Stimulated activated CD8-positive, alpha-beta memory T cell treated with anti-CD3 and anti-CD28 coated beads, Interleukin-12 subunit alpha, Interleukin-12 subunit beta, amount 100 ng/mL, for 1 hour (primary cell): ENCODE measurements around the gene ZNF324.
"Not testable (repeated sequence)": the region's sequence is repeated elsewhere in the genome, so short reads cannot be mapped to it uniquely, and the experiment has no call there.

Experiments used
- DNase-seq: peaks from one replicate; pipeline ENCODE4 v3.0.0-alpha.2; 2020; ENCODE audit warnings: low read depth

Gene ZNF324

DNA sequence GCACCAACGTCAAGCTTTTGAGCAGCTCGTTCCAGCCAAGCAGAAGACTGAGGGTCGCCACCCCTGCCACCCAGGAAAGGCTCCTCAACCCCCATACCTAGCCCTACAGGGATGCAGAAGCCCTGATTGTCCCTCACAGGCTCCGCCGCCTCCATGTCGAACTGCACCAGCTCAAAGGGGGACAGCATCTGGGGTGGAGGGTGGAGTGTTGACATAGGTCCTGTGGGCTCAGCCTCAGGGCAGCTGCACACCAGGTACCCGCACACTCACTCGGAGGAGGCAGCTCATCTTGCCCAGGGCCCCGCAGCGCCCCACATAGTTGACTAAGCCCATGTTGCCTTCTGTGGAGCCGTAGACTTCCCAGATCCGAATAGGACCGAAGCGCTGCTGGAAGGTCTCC lies 33.4 kb downstream of the ZNF324 start:
- no peak for DNase-seq

DNA sequence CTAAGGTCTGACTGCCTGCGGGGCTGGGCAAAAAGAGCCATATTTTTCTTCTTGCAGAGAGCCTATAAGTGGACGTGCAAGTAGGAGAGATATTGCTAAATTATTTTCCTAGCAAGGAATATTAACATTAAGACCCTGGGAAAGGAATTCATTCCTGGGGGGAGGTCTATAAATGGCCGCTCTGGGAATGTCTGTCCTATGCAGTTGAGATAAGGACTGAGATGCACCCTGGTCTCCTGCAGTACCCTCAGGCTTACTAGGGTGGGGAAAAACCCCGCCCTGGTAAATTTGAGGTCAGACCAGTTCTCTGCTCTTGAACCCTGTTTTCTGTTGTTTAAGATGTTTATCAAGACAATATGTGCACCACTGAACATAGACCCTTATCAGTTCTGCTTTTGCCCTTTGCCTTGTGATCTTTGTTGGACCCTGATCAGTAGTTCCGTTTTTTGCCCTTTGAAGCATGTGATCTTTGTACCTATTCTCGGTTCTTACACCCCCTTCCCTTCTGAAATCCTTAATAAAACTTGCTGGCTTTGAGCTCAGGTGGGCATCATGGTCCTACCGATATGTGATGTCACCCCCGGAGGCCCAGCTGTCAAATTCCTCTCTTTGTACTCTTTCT lies 40.8 kb downstream of the ZNF324 start:
- not testable (repeated sequence) for DNase-seq

DNA sequence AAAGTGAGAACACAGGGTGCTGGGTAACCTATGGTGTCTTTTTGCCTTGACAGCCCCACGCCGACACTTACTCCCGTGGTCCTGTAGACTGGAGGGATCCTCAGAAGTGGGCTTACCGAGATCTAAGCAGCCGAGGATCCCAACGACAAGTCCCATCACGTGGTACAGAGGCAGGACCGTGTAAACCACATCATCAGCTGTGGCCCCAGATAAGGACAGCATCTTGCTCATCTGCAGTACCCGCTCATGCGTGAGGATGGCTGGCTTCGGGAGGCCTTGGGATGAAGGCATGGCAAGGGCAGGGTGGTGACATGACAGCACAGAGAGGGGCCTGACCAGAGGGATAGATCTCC lies 42.8 kb downstream of the ZNF324 start:
- no peak for DNase-seq

DNA sequence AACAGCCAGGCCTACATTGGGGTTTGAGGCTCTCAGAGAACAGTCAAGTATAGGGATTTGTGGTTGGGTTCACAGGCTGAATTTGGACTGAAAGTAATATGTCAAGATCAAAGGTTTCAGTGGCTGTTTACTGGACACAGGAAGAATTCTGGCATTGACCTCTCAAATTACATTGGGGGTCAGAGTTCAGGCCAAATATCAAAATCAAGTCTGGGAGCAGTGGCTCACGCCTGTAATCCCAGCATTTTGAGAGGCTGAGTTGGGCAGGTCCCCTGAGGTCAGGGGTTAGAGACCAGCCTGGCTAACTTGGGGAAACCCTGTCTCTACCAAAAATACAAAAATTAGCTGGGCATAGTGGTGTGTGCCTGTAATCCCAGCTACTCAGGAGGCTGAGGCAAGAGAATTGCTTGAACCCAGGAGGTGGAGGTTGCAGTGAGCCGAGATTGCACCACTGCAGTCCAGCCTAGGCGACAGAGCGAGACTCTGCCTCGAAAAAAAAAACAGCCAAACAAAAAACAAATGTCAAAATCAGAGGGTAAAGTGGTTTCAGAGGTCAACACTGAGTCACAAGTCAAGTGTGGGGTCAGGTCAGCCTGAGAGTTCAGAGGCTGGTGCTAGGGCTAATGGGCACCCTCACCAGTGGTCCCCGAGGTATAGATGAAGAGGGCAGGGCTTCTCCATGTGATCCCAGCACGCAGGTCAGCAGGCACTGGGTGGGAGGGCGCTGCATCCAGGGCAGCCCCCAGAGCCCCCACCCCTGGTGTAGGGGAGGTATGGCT lies 43.4 kb downstream of the ZNF324 start:
- DNase-seq = no peak

DNA sequence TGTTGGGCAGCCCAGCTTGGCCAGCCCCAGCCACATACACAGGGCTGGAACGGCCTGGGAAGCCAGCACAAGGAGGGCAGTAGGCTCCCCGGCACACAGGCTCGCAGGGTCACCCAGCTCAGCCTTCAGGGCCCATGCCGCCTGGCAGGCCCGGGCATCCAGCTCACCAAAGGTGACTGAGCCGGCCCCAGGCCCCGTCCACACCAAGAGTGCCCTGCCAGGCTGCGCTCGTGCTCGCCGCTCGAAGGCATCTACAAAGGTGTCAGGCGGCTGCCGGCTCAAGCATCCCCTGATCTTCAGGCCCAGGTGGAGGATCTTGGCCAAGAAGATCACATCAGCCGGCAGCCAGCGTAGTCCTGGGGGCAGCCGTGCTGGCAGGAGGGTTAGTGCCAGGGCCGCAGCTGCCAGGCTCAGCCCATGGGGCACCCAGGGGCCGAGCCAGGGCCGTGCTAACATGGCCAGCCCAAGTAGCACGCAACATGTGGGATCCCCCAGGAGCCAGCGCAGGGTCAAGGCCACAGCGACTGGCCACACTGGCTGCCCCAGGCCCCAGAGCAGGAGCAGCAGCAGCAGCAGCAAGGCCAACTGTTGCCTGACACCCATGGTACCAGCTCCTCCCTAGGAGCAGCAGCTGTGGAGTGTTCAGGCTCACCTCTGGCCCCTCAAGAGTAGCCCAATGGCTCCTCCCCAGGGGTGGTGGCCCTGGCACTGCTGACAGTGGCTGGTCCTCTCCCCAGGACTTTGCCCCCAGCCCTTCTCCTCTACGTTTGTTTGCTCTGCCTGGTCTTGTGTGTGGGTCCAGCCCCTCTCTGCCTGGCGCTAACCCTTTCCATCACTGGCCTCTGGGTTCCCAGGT lies 44.7 kb downstream of the ZNF324 start, which contains the start of gene SLC27A5:
Gene SLC27A5, minus strand, starts transcription at position 640 of the 856 bp plus-strand sequence. Its CDS starts 37 bp downstream, at position 603.
- DNase-seq = no peak

DNA sequence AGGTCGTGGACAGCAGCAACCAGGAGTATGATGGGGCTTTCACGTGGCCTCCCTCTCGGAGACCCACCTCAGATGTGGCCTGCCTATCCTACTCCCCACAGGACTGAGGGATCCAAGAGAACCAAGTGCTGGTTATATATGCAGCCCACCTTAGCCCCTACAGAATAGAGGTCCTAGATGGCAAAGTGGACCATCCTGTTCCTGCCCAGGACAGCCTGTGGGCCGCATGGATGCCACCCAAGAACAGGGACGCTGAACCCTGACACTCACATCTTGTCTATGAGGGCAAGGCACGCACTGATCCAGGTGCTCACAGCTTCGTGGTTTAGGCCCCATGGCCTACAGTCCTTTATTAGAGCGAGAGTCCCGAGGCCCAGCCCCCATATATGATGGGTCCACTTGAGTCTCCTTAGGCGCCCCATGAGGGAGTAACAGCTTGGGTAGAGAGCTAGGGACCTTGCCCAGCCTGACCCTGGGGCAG lies 46.4 kb downstream of the ZNF324 start:
- DNase-seq = no peak

DNA sequence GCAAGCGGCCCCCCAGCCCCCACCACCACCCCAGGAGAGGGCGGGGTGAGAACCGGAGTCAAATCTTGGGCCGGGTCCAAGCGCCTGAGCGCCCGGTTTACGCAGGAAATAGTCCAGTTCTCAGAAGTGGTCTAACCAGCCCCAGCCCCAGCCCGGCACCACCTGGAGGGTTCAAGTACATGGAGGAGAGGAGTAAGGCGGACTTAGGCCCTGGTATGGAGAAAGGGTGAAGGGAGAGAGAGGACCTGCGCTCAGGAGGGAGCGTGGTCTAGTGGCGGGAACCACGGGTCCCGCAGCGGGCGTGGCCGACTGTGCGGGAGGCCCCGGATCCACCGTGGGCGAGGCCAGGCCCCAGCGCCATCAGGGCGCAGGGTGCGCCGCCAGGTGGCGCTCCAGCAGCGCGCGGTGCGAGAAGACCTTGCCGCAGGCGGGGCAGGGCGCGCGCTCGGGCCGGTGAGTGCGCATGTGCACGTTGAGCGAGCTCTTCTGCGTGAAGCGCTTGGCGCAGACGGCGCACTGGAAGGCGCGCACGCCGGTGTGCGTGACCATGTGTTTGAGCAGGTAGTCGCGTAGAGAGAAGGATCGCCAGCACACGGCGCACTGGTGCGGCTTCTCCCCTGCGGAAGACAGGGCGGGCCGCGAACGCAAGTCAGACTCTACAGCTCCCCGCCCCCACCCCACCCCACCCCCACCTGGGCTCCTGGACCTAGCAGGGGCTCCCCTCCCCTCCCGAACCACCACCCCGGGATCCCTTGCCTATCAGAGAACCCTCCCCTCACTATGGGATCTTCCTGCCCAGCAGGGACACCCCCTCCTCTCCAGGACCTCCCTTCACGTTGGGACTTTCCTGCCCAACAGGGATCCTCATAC lies 47.0 kb downstream of the ZNF324 start:
- peak; percentile 86 for DNase-seq

DNA sequence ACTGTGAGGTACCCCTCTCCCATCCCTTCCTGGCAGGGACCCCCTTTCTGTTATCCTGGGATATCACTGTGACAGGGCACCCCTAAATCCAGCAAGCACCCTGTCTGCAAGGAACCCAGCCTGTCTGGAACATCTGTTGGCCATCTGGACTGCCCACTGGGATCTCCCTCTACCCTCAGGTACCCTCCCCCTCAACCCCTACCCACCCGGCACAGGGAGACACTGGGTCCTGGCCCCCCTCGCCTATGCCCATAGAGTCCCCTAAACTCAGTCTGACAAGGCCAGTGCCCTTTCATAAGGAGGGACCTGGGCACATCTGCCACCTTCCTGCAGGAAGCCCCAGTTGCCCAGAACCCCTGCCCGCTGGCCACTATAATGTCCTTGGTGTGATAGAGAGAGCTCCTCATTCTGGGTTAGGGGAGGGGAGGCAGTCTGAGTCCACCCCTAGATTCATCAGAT lies 47.7 kb downstream of the ZNF324 start:
- no peak for DNase-seq

DNA sequence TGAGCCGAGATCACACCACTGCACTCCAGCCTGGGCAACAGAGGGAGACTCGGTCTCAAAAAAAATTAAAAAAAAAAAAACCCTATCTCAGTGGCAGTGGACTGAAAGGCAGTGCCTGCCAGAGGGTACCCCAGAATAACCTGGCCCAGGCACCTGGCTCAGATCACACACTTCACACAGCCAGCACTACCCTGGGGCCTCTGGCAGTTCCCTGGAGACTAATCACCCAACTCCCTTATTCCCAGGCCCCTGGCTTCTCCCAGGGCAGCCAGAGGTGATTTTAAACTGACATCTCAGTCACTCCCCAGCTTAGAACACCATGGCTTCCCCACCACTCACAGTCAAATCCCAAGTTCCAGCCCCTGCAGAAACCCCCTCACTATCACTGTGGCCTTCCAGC lies 48.4 kb downstream of the ZNF324 start:
- DNase-seq = no peak

DNA sequence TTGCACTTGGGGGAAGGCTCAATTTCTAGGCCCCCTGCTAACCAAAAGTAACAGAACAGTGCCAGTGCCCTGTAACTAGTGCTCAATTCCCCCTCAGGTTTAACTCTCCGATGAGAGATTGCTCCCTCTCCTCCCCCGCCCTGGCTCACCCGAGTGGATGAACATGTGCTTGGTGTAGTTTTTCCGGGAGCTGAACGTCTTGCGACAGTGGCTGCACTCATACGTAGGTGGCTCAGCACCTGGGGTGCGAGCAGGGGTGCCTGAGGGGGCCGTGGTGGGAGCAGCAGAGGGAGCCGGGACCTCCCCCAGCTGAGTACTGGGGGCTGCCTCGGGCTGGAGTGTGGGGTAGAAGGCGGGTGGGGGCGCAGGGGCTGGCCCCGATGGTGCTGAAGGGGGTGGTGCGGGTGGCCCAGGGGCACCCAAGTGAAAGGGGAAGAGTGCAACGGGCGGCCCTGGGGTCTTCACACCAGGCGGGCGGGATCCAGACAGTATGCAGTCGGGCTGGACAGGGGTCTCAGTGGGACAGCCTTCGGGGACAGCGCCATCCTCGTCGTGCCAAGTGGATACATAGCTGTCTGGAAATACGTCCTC lies 49.5 kb downstream of the ZNF324 start:
- no peak for DNase-seq

DNA sequence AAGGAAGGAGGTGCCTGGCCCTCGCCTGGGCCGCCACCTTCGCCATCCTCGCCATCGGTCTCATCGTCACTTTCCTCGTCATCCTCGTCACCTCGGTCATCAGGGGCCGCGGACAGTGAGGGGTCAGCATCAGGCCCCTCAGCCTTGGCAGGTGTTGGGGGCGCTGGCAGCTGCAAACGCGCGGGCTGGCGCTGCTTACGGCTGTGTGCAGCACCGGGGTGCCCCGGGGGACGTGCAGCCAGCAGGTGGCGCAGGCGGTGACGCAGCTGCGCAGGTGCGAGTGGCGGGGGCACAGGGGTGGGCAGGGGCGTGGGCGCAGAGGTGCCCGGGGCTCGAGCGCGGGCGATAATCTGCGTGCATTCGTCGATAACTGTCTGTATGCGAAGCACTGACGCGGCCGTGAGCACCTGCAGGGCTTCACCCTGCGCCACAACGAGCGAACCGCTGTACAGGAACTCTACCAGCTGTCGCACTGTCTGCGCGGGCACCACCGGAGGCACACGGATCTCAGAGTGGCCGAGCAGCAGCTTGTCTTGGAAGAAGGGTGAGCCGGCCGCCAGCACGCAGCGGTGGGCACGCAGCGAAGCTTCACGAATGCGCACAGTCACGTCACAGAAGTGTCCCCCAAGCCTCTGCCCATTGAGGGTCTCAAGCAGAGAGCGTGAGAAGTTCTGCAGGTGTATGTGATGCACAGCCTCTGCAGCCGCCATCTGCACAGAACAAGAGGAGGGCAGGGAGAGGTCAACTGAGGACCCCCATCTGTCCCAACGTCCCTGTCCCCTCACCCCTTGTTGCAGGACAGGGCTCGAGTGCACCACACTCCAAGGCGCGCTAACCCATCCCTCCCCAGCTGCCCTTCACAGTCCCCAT lies 50.3 kb downstream of the ZNF324 start:
- DNase-seq = no peak

DNA sequence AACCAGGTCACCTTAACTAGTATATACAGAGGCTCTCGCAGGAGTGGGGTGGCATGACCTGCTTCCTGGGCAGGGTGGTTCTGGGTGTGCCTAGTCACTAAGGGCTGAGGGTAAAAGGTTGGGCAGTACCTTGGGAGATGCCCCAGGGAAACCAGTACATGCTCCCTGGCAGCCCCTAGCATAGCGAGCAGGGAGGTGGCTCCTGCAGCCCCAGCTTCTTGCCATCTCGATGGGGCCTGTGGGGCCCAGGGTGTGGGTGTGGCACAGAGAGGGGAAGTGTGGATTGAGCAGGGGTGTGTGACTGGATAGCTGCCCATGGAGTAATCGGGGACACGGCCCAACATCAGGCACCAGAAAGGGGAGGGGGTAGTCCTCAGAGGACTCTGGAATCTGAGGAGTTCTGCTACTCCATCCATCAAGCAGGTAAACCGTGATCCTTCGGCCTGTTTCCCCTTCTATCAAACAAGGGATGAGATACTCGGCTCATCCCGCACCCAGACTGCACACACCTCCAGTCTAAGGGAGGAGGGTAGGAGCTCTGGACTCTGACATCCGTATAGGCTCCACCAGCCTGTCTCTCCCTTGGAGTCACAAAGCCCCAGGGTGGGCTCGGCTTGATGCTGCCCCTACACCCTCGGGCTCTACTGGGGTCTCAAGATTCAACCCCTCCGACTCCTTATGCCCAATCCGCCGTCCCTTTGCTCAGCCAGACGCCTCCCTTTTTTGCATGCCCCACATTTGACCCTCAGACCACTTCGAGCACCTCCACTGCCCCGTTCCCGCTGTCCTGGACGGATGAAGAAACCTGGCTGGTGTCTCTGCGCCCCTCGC lies 51.6 kb downstream of the ZNF324 start:
- no peak for DNase-seq

DNA sequence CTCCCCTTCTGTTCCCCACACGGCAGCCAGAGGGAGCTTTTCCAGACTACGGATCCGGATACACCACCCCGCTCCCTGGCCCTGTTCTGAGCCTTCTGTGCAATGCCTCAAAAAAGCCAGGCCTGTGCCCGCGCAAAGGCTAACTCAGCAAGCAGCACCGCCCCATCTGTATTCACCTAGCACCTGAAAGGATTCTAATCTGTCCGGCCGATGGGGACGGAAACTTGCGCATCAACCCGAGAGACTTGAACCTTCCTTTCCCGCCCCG lies 52.1 kb downstream of the ZNF324 start:
- DNase-seq = no peak

DNA sequence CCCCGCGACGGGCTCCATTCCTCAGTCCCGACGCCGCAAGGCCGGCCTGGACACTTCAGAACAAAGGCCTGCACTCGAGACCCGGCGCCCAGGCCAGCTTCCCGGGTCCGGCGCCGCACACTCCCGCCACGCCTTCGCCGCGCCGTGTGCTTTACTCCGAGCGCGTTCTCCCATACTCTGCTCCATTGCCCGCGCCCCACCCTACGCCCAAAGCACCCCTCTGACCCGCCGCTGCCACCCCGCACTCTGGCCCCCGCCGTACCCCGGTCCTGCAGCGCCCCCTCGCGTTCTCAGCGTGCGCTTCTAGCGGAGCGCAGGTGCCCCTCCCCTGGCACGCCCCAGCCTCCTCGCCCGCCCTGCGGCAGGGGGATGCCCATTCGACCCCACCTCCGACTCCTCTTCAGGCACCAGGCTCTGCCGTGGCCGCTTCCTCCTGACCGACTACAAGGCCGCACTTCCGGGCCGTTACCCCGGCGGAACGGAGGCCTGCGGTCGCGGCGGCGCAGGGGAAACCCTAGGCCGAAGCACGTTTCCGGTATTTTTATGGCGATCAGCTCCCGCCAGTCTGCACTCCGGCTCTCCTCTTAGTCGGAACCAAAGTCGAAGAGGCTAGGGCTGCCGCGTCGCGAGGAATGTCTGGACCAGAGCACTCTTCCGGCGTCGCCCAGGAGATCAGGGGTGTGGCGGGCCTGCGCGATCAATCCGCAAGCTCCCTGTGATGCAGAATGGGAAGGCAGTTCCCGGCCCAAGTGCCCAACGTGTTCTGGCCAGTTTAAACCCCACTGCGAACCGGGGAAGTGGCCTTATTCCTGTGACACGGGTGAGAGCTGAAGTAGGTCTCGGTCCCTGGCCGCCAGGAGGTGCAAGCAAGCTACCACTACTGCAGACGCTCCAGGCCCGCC lies 52.7 kb downstream of the ZNF324 start, which contains the start of gene ZBTB45:
Gene ZBTB45, minus strand, starts transcription at position 456 of the 902 bp plus-strand sequence. CDS start 2,137 bp downstream, outside the sequence.
- DNase-seq = peak; percentile 72

DNA sequence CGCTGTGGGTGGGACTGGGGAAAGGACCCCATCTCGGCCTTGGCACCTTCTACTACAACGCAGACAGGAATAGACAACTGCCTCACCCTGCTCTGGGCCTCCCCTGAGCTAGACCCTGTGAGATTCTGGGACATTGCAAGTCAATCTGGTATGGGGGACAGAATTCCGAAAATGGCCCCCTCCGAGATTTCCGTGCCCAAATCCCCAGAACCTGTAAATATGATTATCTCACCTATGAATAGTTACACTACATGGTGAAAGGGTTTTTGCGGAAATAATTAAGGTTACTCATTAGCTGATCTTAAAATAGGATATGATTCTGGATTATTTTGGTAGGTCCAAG lies 53.3 kb downstream of the ZNF324 start:
- DNase-seq = no peak

DNA sequence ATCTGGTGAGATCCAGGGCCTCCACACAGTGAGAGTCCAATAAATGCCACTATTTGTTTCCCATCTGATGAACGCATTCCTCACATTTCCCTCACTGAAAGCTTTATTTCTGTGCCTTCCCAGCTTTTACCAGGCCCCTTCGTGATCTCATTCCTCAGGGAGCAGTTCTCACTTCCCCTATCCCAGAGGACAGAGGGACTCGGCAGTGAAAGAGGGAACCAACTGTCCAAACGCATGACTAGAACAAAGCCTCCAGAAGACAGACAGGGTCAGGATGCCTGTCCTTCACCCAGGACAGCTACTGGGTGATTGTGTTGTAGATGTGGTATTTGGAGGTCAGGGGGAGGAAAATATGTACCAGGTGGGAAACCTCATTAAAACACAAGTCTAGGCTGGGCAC lies 54.8 kb downstream of the ZNF324 start:
- DNase-seq = no peak

DNA sequence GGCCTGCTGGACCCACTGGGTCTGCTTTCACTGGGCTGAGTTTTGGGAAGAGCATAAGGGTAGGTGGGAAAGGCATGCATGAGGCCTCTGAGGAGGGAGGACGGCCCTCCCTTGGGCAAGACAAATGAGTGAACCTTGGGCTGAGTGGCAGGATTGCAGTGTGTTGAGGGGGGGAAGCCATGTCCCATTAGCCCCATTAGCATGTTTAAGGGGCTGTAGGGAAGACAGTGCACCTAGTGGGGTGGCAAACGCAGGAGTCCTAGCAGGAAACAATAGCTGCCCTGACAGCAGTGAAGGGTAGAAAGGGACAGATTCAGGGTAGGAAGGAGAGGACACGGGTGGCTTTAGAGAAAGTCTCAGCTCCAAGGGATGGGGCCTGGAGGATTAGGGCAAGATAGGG lies 55.8 kb downstream of the ZNF324 start:
- DNase-seq = no peak
